Uterus (tissue), 2 donors: ENCODE measurements around the gene HSDL2.

ENCODE experiments used
- POLR2A ChIP-seq, 2 donors: fragments of 450-650 bp; IDR thresholded peaks; one replicate each; pipeline ENCODE4 v1.6.1; 2016; ENCODE audit warnings: antibody characterized with exemption in 2 of 2, mild to moderate bottlenecking in 1 of 2, moderate library complexity in 1 of 2
- TF ChIP-seq, protein P1 (sequence below), 4 experiments: fragments of 200-600 bp in 2 of 4; fragments of 450-650 bp in 2 of 4; sonication (generic) in 2 of 4; IDR thresholded peaks; one replicate each; pipeline ENCODE4 v1.5.1; 2016 to 2019; ENCODE audit warnings: antibody characterized with exemption in 4 of 4, mild to moderate bottlenecking in 2 of 4, moderate library complexity in 1 of 4

DNA sequence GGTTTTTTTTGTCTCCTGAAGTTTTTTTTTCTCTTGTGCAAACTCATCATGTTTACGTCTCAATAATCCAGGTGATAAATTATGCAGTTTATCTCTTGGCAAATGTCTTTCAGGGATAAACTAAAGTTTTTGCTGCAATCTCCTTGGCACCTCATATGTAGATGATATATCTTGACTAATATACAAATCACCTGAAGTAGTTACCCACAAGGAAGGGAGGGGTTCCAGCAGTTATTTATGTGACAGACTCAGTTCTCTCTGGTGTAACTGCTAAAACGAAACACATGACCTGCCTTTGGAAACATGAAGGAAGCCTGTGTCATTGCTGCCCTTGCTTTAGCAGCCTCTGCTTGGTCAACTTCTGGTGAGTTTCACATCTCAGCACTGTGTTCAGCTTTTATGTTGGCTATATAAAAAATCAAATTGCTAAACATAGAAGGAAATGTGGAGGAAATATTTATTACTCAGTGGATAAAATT, 67.4 kb downstream of the HSDL2 start:
- TF ChIP-seq, protein P1, sequence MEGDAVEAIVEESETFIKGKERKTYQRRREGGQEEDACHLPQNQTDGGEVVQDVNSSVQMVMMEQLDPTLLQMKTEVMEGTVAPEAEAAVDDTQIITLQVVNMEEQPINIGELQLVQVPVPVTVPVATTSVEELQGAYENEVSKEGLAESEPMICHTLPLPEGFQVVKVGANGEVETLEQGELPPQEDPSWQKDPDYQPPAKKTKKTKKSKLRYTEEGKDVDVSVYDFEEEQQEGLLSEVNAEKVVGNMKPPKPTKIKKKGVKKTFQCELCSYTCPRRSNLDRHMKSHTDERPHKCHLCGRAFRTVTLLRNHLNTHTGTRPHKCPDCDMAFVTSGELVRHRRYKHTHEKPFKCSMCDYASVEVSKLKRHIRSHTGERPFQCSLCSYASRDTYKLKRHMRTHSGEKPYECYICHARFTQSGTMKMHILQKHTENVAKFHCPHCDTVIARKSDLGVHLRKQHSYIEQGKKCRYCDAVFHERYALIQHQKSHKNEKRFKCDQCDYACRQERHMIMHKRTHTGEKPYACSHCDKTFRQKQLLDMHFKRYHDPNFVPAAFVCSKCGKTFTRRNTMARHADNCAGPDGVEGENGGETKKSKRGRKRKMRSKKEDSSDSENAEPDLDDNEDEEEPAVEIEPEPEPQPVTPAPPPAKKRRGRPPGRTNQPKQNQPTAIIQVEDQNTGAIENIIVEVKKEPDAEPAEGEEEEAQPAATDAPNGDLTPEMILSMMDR (IDR thresholded peaks at IDR 0.05): no peak
- no peak for TF ChIP-seq POLR2A (IDR thresholded peaks at IDR 0.05)
